GM18870 (cell line): ENCODE results near the gene KDM1B.
A peak's percentile ranks its signal among the peaks of the same experiment; 100 is the strongest.
"Not testable (repeated sequence)": the region's sequence is repeated elsewhere in the genome, so short reads cannot be mapped to it uniquely, and the experiment has no call there.

Experiments used
- ATAC-seq: cut with Tn5 transposase; IDR thresholded peaks from one replicate; pipeline ENCODE4 v1.9.1; 2021; ENCODE audit warnings: moderate library complexity; ENCODE audit not compliant: unreplicated experiment

The KDM1B gene

DNA sequence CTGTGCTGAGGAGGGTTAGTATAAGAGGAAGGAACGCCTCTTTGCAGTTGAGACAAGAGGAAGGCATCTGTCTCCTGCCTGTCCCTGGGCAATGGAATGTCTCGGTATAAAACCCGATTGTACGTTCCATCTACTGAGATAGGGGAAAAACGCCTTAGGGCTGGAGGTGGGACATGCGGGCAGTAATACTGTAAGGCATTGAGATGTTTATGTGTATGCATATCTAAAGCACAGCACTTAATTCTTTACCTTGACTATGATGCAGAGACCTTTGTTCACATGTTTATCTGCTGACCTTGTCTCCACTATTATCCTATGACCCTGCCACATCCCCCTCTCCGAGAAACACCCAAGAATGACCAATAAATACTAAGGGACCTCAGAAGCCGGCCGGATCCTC is 71.9 kb downstream of the KDM1B start:
- ATAC-seq, result not testable (repeated sequence)

DNA sequence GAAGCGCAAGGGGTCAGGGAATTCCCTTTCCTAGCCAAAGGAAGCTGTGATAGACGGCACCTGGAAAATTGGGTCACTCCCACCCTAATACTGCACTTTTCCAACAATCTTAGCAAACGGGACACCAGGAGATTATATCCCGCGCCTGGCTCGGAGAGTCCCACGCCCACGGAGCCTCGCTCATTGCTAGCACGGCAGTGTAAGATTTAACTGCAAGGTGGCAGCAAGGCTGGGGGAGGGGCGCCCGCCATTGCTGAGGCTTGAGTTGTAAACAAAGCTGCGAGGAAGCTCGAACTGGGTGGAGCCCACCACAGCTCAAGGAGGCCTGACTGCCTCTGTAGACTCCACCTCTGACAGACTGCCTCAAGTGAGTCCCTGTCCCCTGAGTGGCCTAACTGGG is 73.4 kb downstream of the KDM1B start:
- not testable (repeated sequence) for ATAC-seq

DNA sequence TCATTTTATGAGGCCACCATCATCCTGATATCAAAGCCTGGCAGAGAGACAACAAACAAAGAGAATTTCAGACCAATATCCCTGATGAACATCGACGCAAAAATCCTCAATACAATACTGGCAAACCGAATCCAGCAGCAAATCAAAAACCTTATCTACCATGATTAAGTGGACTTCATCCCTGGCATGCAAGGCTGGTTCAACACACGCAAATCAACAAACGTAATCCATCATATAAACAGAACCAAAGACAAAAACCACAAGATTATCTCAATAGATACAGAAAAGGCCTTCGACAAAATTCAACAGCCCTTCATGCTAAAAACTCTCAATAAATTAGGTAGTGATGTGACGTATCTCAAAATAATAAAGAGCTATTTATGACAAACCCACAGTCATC is 76.6 kb downstream of the KDM1B start:
- not testable (repeated sequence) for ATAC-seq

DNA sequence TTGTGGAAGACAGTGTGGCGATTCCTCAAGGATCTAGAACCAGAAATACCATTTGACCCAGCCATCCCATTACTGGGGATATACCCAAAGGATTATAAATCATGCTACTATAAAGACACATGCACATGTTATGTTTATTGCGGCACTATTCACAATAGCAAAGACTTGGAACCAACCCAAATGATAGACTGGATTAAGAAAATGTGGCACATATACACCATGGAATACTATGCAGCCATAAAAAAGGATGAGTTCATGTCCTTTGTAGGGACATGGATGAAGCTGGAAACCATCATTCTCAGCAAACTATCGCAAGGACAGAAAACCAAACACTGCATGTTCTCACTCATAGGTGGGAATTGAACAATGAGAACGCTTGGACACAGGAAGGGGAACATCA is 78.5 kb downstream of the KDM1B start:
- not testable (repeated sequence) for ATAC-seq

DNA sequence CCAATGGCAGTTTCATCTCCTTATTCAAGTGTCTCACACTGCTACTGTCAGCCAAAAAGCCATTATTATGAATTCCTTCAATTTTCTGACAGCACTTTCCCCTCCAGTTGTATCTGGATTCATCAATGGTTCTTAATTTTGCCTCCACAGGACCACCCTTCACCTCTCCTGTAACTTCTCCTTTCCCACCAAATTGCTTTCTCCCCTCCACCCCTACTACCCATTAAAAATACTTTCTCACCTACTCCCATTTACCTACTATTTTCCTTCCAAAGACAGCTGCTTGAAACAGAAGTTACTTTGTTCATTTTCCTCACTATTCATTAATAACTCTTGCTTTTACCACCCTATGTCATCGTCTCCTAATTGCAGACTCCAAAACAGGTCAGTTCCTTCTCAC is 79.3 kb downstream of the KDM1B start:
- ATAC-seq, result no peak

DNA sequence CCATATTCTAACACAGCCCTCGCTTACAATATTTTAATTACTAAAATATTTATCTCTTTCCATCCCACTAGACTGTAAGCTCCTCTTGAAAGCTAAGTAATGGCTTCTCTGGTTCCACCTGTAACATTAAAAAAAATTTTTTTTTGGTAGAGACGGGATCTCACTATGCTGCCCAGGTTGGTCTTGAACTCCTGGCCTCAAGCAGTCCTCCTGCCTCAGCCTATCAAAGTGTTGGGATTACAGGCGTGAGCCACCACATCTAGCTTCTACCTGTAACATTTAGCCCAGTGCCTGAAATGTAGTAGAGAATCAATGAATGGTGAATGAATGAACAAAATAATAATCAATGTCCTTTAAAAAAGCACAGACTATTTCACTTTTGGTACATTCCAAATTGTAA is 80.3 kb downstream of the KDM1B start:
- no peak for ATAC-seq

DNA sequence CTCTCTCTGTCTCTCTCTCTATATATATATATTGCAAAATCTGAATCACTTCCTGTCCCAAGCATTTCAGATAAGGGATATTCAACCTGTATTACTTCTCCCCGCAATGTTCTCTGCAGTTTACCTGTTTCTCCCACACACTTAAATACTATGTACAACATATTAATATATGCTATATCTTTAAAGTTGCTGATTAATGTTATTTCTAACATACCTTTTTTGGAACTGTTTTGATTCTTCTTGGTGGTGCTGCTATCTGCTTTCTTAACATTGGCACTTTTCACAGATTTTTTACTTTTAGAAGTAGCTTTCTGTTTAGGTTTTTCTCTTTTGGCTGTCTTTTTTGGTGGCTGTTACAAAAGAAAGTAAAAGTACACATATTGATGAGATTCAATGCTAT is 81.9 kb downstream of the KDM1B start:
- no peak for ATAC-seq

DNA sequence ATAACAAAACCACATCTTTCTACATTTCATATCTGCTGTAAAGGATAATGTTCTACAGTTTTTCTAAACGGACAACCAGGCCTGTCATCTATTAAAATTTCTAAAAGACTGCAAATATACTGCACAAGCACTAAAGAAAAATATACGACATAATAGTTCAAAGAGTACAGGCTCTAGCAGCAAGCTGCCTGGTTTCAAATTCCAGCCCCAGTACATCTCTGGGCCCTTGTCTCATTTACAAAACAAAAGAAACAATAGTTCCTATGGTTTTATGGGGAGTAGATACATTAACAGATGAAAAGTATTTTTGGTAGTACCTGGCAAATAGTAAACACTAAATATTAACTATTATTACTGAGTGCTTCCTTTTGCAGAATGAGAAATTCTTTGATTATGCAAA is 85.0 kb downstream of the KDM1B start:
- ATAC-seq, result no peak

DNA sequence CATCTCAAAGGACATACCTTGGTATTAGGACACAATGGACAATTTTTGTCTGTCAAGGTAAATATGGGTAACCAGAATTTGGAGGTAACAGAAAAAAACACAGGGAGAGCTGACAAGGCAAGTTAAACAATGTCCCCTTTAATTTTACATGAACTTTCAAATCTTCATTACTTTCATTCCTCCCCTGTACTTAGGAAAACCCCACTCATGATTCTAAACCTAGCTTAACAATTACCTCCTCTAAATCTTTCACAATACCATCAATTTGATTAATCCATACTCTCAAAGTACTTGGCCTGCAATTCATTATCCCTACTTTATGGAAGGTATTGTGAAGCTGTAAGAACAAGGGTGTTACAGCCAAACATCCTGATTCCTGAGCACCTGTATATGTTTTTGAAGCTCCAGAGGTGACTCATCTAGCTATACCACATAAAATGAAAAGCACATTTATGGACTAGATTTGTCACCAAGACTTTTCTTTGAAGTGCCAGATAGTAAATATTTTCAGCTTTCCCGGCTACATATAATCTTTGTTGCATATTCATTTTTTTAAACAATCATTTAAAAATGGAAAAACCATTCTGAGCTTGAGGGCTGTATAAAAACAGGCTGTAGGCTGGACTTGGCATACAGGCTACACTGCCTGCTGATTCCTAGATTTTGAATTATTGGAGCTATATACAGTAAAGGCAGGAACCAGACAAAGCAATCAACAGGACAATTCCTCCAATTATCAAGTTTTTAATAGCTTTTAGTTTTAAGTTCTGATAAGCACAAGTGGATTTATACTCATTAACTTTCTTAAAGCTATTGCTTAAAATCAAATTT is 86.2 kb downstream of the KDM1B start:
- ATAC-seq, result peak; percentile 44

DNA sequence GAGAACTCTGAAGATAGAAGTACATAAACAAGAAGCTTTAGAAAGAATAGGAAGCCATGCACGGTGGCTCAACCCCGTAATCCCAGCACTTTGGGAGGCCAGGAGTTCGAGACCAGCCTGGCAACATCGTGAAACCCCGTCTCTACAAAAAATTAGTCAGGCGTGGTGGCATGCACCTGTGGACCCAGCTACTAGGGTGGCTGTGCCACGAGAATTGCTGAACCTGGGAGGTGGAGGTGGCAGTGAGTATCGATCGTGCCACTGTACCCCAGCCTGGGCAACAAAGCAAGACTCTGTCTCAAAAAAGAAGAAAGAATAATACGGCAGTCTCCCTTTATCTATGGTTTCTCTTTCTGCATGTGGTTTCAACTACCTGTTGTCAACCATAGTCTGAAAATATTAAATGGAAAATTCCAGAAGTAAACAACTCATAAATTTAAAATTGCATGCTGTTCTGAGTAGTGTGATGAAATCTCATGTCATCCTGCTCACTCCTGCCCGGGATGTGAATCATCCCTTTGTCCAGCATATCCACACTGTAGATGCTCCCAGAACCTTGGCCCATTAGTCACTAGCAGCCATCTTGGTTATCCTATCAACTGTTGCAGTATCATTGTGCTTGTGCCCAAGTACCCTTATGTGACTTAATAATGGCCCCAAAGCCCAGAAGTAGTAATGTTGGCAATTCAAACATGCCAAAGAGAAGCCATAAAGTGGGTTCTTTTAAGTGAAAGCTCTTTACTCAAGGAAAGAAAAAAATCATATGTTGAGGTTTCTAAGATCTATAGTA is 87.0 kb downstream of the KDM1B start:
- ATAC-seq, result no peak

DNA sequence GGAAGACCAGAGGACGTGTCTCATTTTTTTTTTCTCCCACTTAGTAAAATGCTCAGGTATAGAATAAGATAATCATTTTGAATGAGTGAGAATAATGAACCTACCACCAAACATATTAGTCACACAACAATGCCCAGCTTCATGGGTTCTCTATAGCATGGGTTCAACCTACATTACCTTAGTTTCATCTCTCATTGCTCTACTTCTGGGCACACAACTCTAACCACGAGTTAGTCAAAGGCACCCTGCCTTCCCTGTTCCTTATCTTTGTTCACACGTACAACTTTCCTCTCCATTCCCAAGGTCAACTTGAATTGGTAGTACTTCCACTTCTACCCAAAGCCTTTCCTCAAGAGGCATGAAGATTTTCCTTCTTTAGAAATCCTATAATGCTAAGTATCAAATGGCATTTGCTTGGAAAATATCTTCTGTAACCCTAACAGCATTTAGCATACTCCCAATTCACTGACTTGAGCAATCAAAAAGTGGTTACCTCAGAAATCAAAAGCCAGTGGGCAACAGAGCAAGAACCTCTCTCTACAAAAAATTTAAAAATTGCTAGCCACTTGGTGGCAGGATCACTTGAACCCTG is 88.2 kb downstream of the KDM1B start:
- no peak for ATAC-seq

DNA sequence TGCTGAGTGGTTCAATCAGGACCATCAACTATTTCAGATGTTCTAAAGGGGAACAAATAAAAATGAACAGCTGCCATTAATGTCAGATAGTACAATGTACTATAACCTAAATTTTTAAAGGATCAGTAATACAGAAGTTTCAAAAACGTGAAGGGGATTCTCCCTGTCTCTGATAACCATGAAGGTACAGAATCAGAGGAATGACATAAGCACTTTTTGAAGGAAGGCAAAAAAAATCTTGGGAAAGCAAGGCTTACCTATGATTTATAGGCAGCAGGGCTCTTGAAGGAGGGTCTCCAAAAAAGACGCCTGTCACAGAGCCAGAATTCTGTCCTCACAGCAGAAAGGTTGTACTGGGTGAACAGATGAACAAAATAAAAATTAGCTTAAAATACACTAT is 89.0 kb downstream of the KDM1B start:
- no peak for ATAC-seq

DNA sequence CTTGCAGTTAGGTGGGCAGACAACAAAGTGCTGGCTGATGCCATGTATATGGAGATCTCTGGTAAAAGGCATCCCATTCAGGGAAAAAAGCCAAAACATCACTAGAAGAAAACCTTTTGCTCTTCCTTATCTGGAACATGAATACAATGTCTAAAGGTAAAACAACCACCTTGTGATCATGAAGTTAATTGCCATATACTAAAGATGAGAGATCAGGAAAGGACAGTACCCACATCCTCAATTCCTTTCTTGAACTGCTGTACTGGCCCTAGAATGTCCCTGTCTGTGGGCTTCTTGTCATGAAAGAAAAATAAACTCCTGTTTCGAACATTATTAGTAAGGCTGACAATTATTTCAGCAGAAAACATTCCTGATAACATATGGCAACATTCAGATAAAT is 89.9 kb downstream of the KDM1B start:
- ATAC-seq, result no peak

DNA sequence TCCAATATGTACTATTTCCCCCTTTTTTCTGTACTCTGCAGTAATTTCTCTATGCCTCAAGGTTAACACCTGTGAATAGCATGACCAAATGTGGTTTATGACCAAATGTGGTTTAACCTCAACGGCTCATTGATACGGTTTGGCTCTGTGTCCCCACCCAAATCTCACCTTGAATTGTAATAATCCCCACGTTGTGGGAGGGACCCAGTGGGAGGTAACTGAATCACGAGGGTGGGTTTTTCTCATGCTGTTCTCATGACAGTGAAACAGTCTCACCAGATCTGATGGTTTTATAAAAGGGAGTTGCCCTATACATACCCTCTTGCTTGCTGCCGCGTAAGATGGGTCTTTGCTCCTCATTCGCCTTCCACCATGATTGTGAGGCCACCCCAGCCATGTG is 90.4 kb downstream of the KDM1B start:
- no peak for ATAC-seq

DNA sequence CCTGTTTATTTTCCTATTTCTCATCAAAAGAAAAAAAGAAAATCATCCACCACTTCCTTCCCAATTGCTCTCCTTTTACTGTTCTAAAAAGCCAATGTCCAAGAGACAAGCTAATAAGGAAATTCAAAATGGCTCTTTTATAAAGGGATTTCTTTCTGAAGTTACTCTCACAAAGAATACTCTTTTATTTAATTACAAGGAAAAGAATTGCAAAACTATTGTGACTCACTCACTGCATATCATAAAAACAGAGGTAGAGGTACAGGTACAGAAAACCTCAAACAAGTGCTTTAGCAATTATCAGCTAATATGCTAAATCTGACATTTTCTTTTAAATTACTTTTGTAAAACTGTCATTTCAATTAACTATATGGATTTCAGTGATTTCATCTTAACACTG is 91.0 kb downstream of the KDM1B start:
- no peak for ATAC-seq

DNA sequence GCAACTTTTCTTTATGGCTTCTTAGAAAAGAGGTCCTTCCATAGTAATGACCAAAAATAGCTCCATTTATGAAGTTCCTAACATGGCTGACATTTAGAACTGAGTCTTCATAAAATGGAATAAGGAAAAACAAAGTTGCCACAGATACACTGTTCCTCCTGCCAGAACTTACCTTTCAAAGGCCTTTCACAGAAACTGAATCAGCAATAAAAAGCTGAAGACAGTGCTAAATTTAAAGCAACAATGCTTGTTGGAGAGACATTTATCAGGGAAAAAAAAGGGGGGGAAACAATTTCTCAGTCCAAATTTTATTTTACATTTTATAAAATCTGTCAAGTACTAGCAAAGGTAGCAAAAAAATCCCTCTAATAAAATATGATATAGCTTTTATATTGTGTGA is 91.8 kb downstream of the KDM1B start:
- no peak for ATAC-seq

DNA sequence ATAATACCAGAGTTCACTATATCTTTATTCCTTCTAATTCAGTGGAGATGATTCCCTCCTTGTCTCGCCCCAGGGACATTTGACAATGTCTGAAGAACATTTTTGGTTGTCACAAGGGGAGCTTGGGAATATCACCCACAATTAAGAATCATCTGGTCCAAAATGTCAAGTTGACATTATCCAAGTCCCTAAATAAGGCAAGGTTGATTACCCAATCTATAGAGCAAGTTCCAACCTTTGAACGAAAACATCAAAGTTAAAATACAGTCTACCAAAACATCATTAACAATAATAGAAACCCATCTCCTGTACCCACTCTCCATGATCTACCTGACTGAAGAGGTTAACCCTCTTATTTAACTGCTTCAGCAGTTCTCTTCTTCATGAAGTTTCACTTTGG is 93.5 kb downstream of the KDM1B start:
- ATAC-seq, result no peak

DNA sequence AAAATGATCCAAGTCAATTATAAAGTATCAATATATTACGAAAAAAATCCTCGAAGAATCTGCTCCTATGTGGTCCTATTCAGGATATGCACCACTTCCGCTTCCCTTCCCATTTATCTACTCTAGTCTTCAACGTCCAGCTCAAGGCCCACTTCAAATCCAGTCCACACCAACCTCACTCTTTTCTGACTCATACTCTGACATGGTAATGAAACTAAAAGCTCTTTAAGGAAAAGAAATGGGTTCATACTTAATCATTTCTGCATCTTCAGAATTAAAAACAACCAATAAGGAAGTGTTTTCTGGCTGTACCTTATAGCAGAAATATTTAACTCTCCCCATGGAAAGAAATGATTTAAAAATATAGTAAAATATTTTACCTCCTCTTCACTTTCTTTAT is 94.0 kb downstream of the KDM1B start:
- ATAC-seq, result no peak

DNA sequence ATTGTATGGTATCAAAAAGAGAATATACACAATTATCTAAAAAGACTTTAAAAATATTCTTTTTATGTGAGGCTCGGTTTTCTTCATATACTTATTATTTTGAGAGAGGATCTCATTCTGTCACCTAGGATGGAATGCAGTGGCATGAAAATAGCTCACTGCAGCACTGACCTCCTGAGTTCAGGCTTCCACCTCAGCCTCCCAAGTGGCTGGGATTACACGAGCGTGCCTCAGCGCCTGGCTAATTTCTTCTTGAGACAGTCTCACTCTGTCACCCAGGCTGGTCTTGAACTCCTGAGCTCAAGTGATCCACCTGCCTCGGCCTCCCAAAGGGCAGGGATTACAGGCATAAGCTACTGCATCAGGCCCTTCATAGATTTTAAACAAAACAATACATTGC is 98.4 kb downstream of the KDM1B start:
- ATAC-seq, result no peak

DNA sequence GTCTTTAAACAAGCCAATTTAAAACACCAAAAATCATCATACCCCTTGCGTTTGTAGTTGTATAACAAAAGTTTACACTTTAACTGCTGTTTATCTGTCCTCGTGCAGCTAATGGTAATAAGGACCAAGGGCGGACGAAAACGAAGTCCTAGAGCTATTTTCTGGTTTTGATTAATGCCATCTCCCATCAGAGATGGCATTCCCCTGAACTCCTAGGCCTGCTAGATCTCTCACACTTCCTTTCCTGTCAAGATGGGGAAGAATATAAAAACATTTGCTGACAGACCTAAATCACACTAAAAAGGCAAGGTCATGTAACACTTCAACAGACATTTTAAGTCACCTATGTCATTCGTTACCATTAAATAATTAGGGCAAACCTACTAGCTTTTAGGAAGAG is 99.6 kb downstream of the KDM1B start:
- ATAC-seq, result no peak

DNA sequence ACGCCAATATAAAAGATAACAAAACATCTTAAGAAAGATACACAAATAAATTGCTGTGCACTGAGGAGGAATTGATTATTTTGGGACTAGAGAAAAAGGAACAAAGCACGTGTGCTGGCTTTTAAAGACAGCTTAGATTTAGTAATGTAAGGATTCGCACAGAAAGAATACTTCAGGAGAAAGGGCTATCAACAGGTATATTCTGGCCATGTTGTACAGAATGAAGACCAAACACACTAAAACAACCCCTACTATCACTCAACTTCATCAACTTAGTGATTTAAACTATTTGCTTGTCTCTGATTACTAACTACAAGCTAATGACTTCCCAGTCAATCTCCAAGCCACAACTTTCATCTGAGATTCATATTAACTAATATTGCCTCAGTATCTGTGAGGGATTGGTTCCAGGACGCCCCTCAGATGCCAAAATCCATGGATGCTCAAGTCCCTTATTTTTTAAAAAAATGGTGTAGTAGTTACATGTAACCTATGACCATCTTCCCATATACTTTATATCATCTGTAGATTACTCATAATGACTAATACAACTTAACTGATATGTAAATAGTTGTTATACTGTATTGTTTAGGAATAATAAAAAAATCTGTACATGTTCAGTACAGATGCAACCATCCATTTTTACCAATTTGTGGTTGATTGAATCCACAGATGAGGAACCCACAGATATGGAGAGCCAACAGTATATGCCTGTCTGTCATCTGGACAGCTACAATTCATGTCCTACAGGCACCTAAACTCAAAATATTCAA is 104.6 kb downstream of the KDM1B start:
- no peak for ATAC-seq
